Prostate gland (tissue), 2 donors: ENCODE results near the gene TRPV4. TPM values are rescaled to one million over a fixed set of nuclear protein-coding genes. Genes with fewer than 3 reads are reported as not detected.

ENCODE experiments used
- DNase-seq: peaks from one replicate; pipeline ENCODE4 v3.0.0-alpha.2; 2019; ENCODE audit warnings: low spot score
- H3K27ac ChIP-seq, 2 donors: fragments of 200-600 bp; sonication (generic); 2 replicates each; pipeline ENCODE4 v1.5.1; 2017 to 2019
- H3K27me3 ChIP-seq: fragments of 200-600 bp; sonication (generic); replicated peaks from 2 replicates; pipeline ENCODE4 v1.5.1; 2019; ENCODE audit not compliant: insufficient read depth
- H3K36me3 ChIP-seq, 2 donors: fragments of 200-600 bp; sonication (generic); 1 replicate in 1 of 2; 2 replicates in 1 of 2; pipeline versions ENCODE4 v1.5.1 to v1.8.1; 2017 to 2019
- H3K4me1 ChIP-seq: fragments of 200-600 bp; sonication (generic); replicated peaks from 2 replicates; pipeline ENCODE4 v1.5.1; 2019
- H3K4me3 ChIP-seq, 2 donors: fragments of 200-600 bp; sonication (generic); 2 replicates each; pipeline ENCODE4 v1.5.1; 2017 to 2019
- H3K9me3 ChIP-seq: fragments of 200-600 bp; sonication (generic); 2 replicates; pipeline ENCODE4 v1.5.1; 2017
- CTCF ChIP-seq, 4 experiments: fragments of 200-600 bp in 2 of 4; fragments of 450-650 bp in 2 of 4; sonication (generic) in 2 of 4; IDR thresholded peaks; 1 replicate in 3 of 4; 2 replicates in 1 of 4; pipeline ENCODE4 v1.5.1; 2016 to 2019; ENCODE audit warnings: antibody characterized with exemption in 4 of 4, mild to moderate bottlenecking in 2 of 4, moderate library complexity in 2 of 4
- POLR2A ChIP-seq: fragments of 450-650 bp; IDR thresholded peaks from one replicate; pipeline ENCODE4 v1.6.1; 2016; ENCODE audit warnings: antibody characterized with exemption, mild to moderate bottlenecking
- POLR2AphosphoS5 ChIP-seq: sonication (generic); formaldehyde crosslinking; IDR thresholded peaks from one replicate; pipeline ENCODE4 v1.6.1; 2017; ENCODE audit warnings: antibody characterized with exemption
- WGBS: methylation state at CpG from one replicate; pipeline ENCODE4 v1.1.5; 2018; 5-methylcytosine and 5-hydroxymethylcytosine counted together
- intact Hi-C: fragments of 100-400 bp; cut with DNase I; formaldehyde crosslinking; loops from one replicate; pipeline ENCODE4 v1.14.2; 2022
- total RNA-seq, 2 donors: library from RNA; depleted of rRNA; stranded (reverse); fragments of >200 nt; gene quantifications; one replicate each; pipeline ENCODE4 v1.1.0, GENCODE V29; 2016

Gene TRPV4
- total RNA-seq, 2 donors from 2014 or later, result 4.6 to 8.0 TPM

- DNase-seq, result no peak
- WGBS, result 76% methylated on average over 5 of the region's 5 CpGs
Measured at GRCh38 chr12:109753054-109753401, 80.2 kb downstream of the TRPV4 start.

GRCh38 chr12:109752117-109753053, 80.8 kb downstream of the TRPV4 start:
- 84% methylated on average over 6 of the region's 6 CpGs for WGBS
- Histone ChIP-seq H3K4me3 (no peak overlapping the region), H3K4me1 (no peaks in the 10 kb centered on the region), H3K36me3 (no peaks in the 10 kb centered on the region), H3K27ac (no peak overlapping the region), H3K9me3 (no peaks in the 10 kb centered on the region), H3K27me3 (no peaks in the 10 kb centered on the region)
- no peak for DNase-seq
- intact Hi-C loops, result no loop called here
- TF ChIP-seq POLR2AphosphoS5 (no peak), CTCF (IDR thresholded peaks at IDR 0.05) (no peak), POLR2A (no peak)

More at GRCh38 chr12:109753054-109753401, 80.2 kb downstream of the TRPV4 start:
- Histone ChIP-seq H3K27ac (no peak overlapping the region), H3K36me3 (no peaks in the 10 kb centered on the region), H3K27me3 (no peaks in the 10 kb centered on the region), H3K4me3 (no peak overlapping the region), H3K4me1 (no peaks in the 10 kb centered on the region), H3K9me3 (no peaks in the 10 kb centered on the region)
- TF ChIP-seq POLR2AphosphoS5, result no peak
- TF ChIP-seq CTCF (IDR thresholded peaks at IDR 0.05), result no peak
- no peak for TF ChIP-seq POLR2A
- intact Hi-C loops, result no loop called here

- Histone ChIP-seq H3K36me3 (no peaks in the 10 kb centered on the region), H3K27me3 (no peaks in the 10 kb centered on the region), H3K27ac (no peak overlapping the region), H3K9me3 (no peaks in the 10 kb centered on the region), H3K4me3 (no peak overlapping the region), H3K4me1 (no peaks in the 10 kb centered on the region)
- DNase-seq, result no peak
- intact Hi-C loops, result no loop called here
- no peak for TF ChIP-seq POLR2AphosphoS5
- TF ChIP-seq CTCF (IDR thresholded peaks at IDR 0.05), result no peak
- 60% methylated on average over 8 of the region's 8 CpGs for WGBS
Measured at GRCh38 chr12:109744986-109745942, 87.9 kb downstream of the TRPV4 start.

GRCh38 chr12:109744026-109744425, 89.2 kb downstream of the TRPV4 start:
- intact Hi-C loops, result no loop called here
- TF ChIP-seq POLR2AphosphoS5, result no peak
- TF ChIP-seq CTCF (IDR thresholded peaks at IDR 0.05), result no peak
- no peak for TF ChIP-seq POLR2A
- Histone ChIP-seq H3K36me3 (no peaks in the 10 kb centered on the region), H3K4me3 (no peak overlapping the region), H3K27ac (no peak overlapping the region), H3K27me3 (no peaks in the 10 kb centered on the region), H3K4me1 (no peaks in the 10 kb centered on the region), H3K9me3 (no peaks in the 10 kb centered on the region)
- 97% methylated on average over 14 of the region's 14 CpGs for WGBS
- DNase-seq, result no peak
